ENCODE measurements around the gene CERS5.

The CERS5 gene

DNA sequence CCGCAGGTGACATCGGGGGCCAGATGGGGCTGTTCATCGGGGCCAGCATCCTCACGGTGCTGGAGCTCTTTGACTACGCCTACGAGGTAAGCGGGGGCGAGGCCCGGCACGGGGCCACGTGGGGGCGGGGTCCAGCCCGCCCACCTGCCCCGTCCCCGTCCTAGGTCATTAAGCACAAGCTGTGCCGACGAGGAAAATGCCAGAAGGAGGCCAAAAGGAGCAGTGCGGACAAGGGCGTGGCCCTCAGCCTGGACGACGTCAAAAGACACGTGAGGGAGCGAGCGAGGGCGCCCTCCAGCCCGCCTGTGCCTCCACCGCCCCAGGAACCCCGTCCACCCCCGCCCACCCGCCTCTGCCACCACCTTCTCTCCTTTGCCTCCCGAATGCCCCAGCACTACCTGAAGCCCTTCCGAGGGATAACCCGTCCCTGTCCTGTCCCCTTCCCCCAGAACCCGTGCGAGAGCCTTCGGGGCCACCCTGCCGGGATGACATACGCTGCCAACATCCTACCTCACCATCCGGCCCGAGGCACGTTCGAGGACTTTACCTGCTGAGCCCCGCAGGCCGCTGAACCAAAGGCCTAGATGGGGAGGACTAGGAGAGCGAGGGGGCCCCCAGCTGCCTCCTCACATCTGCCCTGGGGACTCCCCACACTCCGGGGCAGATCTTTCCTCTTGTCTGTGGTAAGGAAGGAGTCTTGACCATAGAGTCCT is 85.9 kb downstream of the CERS5 start:
- no peak for DNase-seq (ENCODE audit: extremely low spot score)
- ChIA-PET POLR2A (interaction anchor here (1.1 kb wide), 1 partner anchor 86 kb away, joined by 3 read pairs; the partner anchor contains the start of gene CERS5), CTCF (interaction anchor here (1.6 to 4.4 kb wide), 2 partner anchors 11 to 233 kb away, joined by 4 to 22 read pairs; no protein-coding TSS in a partner anchor)
- TF ChIP-seq, protein P1, sequence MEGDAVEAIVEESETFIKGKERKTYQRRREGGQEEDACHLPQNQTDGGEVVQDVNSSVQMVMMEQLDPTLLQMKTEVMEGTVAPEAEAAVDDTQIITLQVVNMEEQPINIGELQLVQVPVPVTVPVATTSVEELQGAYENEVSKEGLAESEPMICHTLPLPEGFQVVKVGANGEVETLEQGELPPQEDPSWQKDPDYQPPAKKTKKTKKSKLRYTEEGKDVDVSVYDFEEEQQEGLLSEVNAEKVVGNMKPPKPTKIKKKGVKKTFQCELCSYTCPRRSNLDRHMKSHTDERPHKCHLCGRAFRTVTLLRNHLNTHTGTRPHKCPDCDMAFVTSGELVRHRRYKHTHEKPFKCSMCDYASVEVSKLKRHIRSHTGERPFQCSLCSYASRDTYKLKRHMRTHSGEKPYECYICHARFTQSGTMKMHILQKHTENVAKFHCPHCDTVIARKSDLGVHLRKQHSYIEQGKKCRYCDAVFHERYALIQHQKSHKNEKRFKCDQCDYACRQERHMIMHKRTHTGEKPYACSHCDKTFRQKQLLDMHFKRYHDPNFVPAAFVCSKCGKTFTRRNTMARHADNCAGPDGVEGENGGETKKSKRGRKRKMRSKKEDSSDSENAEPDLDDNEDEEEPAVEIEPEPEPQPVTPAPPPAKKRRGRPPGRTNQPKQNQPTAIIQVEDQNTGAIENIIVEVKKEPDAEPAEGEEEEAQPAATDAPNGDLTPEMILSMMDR (IDR thresholded peaks at IDR 0.05; ENCODE audit: control extremely low read depth, extremely low read depth, low read depth, missing control alignments), result no peak

DNA sequence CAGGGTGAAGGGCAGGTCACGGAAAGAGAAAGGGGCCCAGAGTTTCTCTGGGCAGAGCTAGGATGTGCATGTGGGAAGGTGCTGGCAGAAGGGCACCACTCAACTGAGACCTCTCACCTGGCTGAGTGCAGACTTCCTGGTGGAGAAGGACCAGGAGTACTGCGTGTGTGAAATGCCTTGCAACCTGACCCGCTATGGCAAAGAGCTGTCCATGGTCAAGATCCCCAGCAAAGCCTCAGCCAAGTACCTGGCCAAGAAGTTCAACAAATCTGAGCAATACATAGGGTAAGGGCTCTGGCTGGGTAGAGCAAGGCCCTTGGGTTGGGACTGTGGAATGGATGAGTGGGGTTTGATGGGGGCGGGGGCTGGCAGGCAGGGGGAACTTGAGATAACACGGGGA is 87.4 kb downstream of the CERS5 start:
- ChIA-PET POLR2A (no interaction called here), CTCF (interaction anchor here (1.3 to 4.4 kb wide), 4 partner anchors 9 to 96 kb away, joined by 3 to 22 read pairs (median 10); no protein-coding TSS in a partner anchor)
- TF ChIP-seq, protein P1 (IDR thresholded peaks at IDR 0.05; ENCODE audit: control extremely low read depth, extremely low read depth, low read depth, missing control alignments), result no peak
- no peak for DNase-seq (ENCODE audit: extremely low spot score)
